PC-3 (cell line): ENCODE results near the gene ECE1. TPM values are rescaled to one million over a fixed set of nuclear protein-coding genes. Genes with fewer than 3 reads are reported as not detected.

Source experiments
- ATAC-seq: fragments of 200-7000 bp; cut with Tn5 transposase; 2 replicates; pipeline ENCODE4 v1.9.1; 2020; ENCODE audit warnings: mild to moderate bottlenecking, moderate library complexity
- BruUV-seq: library from RNA; stranded (reverse); fragments of 400-500 nt; replicated peaks from 2 replicates; lab custom pipeline; 2021; lab: Mats Ljungman, UMichigan
- CTCF ChIA-PET: fragments of 300-600 bp; sonication (Branson Sonifier 250); formaldehyde crosslinking; loops from one replicate; lab custom pipeline; 2022; ENCODE audit warnings: antibody characterized with exemption; lab: Charles Lee
- POLR2A ChIA-PET: fragments of 300-600 bp; sonication (Branson Sonifier 250); formaldehyde crosslinking; loops from one replicate; lab custom pipeline; 2022; ENCODE audit warnings: antibody characterized with exemption; ENCODE audit not compliant: unreplicated experiment; lab: Charles Lee
- DNase-seq: peaks from one replicate; pipeline ENCODE4 v3.0.0-alpha.2; 2015
- H2AFZ ChIP-seq: fragments of 300-600 bp; sonication (generic); 2 replicates; pipeline ENCODE4 v1.6.0; 2016; ENCODE audit warnings: antibody characterized with exemption, low read length
- H3F3A ChIP-seq: fragments of 300-600 bp; sonication (generic); one replicate; pipeline ENCODE4 v1.6.0; 2017; ENCODE audit warnings: antibody characterized with exemption, low read length, control low read depth, mild to moderate bottlenecking; ENCODE audit not compliant: unreplicated experiment
- H3K27ac ChIP-seq: fragments of 300-600 bp; sonication (generic); 2 replicates; pipeline ENCODE4 v1.5.1; 2016; ENCODE audit warnings: mild to moderate bottlenecking, low read length
- H3K27me3 ChIP-seq: fragments of 300-600 bp; sonication (generic); 2 replicates; pipeline ENCODE4 v1.6.1; 2016; ENCODE audit warnings: low read length, mixed read lengths
- H3K36me3 ChIP-seq: fragments of 300-600 bp; sonication (generic); 2 replicates; pipeline ENCODE4 v1.6.1; 2016; ENCODE audit warnings: low read depth, mixed run types, low read length, mixed read lengths
- H3K4me1 ChIP-seq: fragments of 300-600 bp; sonication (generic); 2 replicates; pipeline ENCODE4 v1.5.1; 2016; ENCODE audit warnings: low read length; ENCODE audit not compliant: insufficient read depth
- H3K4me2 ChIP-seq: fragments of 300-600 bp; sonication (generic); 2 replicates; pipeline ENCODE4 v1.6.0; 2016; ENCODE audit warnings: low read length
- H3K4me3 ChIP-seq: fragments of 300-600 bp; sonication (generic); 2 replicates; pipeline ENCODE4 v1.5.1; 2016; ENCODE audit warnings: mild to moderate bottlenecking, low read length, mixed read lengths
- H3K79me2 ChIP-seq: fragments of 300-600 bp; sonication (generic); 2 replicates; pipeline ENCODE4 v1.6.1; 2017; ENCODE audit warnings: low read length, mixed read lengths
- H3K9ac ChIP-seq: fragments of 300-600 bp; sonication (generic); 2 replicates; pipeline ENCODE4 v1.6.0; 2016; ENCODE audit warnings: mild to moderate bottlenecking, low read length
- H3K9me2 ChIP-seq: fragments of 300-600 bp; sonication (generic); replicated peaks from 2 replicates; pipeline ENCODE4 v1.6.1; 2016; ENCODE audit warnings: mixed run types, low read length, mixed read lengths
- H3K9me3 ChIP-seq: fragments of 300-600 bp; sonication (generic); 2 replicates; pipeline ENCODE4 v1.6.1; 2016; ENCODE audit warnings: low read length, mixed read lengths
- H4K20me1 ChIP-seq: fragments of 300-600 bp; sonication (generic); 2 replicates; pipeline ENCODE4 v1.6.1; 2016; ENCODE audit warnings: low read length, mixed read lengths
- CTCF ChIP-seq: fragments of 300-600 bp; sonication (generic); conservative IDR thresholded peaks from 2 replicates; pipeline ENCODE4 v1.5.1; 2017; ENCODE audit warnings: antibody characterized with exemption, low read depth, mild to moderate bottlenecking, low read length
- EZH2 ChIP-seq: fragments of 300-600 bp; sonication (generic); IDR thresholded peaks from one replicate; pipeline ENCODE4 v1.6.1; 2017; ENCODE audit warnings: antibody characterized with exemption, mild to moderate bottlenecking, low read length; ENCODE audit not compliant: unreplicated experiment
- EZH2phosphoT487 ChIP-seq: fragments of 300-600 bp; sonication (generic); IDR thresholded peaks from 2 replicates; pipeline ENCODE4 v1.6.1; 2018; ENCODE audit warnings: mild to moderate bottlenecking, antibody characterized with exemption, low read length, borderline replicate concordance
- intact Hi-C: fragments of 100-400 bp; cut with micrococcal nuclease; formaldehyde crosslinking; loops from 2 replicates; pipeline ENCODE4 v1.9.0; 2023
- total RNA-seq: library from RNA; depleted of rRNA; stranded (reverse); fragments of >200 nt; gene quantifications from 2 replicates; pipeline ENCODE4 v1.2.3, GENCODE V29; 2014

The ECE1 gene
- total RNA-seq, 1 experiment from 2014 or later, result 86.8 TPM

- no TSS peak for BruUV-seq
- Histone ChIP-seq H3K27me3 (no peaks in the 10 kb centered on the region), H2AFZ (no peak overlapping the region), H3K9me3 (no peaks in the 10 kb centered on the region), H3K9ac (no peak overlapping the region), H3K9me2 (no peaks in the 10 kb centered on the region), H3K79me2 (peaks cover 21% of the 10 kb centered on the region), H3F3A (no peaks in the 10 kb centered on the region), H3K4me1 (peaks cover 29% of the 10 kb centered on the region), H3K36me3 (no peaks in the 10 kb centered on the region), H3K4me3 (no peak overlapping the region), H3K4me2 (peak overlapping the region; percentile 95), H3K27ac (no peak overlapping the region), H4K20me1 (no peaks in the 10 kb centered on the region)
- ATAC-seq (no peak), DNase-seq (no peak)
- CTCF ChIA-PET, result interaction anchor here (0.7 to 1.1 kb wide), 2 partner anchors 43 to 99 kb away, joined by 4 to 6 read pairs; no protein-coding TSS in a partner anchor
- intact Hi-C loops, result loop anchor here (5.0 kb wide), 1 partner anchor 41 kb away; no protein-coding TSS in a partner anchor
- TF ChIP-seq EZH2, result no peak
- TF ChIP-seq CTCF, result no peak
- no peak for TF ChIP-seq EZH2phosphoT487
- POLR2A ChIA-PET, result no interaction called here
Measured at GRCh38 chr1:21291184-21291583, 921 bp upstream of the ECE1 start.

- Histone ChIP-seq H3K4me1 (peaks cover 26% of the 10 kb centered on the region), H3K4me2 (peak overlapping the region; percentile 95), H3F3A (no peaks in the 10 kb centered on the region), H3K79me2 (peaks cover 21% of the 10 kb centered on the region), H3K36me3 (no peaks in the 10 kb centered on the region), H4K20me1 (no peaks in the 10 kb centered on the region), H3K4me3 (peak overlapping the region; percentile 85), H3K27ac (no peak overlapping the region), H3K27me3 (no peaks in the 10 kb centered on the region), H3K9me2 (no peaks in the 10 kb centered on the region), H3K9me3 (no peaks in the 10 kb centered on the region), H2AFZ (peak overlapping the region; percentile 68; the same call in 1 of the 2 replicates), H3K9ac (peak overlapping the region; percentile 76)
- ChIA-PET CTCF (interaction anchor here (0.7 to 1.1 kb wide), 2 partner anchors 43 to 100 kb away, joined by 4 to 6 read pairs; no protein-coding TSS in a partner anchor), POLR2A (no interaction called here)
- BruUV-seq, result TSS peak; percentile 73
- peak; percentile 22 for ATAC-seq
- TF ChIP-seq EZH2, result no peak
- TF ChIP-seq CTCF, result no peak
- TF ChIP-seq EZH2phosphoT487, result no peak
- intact Hi-C loops, result loop anchor here (5.0 kb wide), 1 partner anchor 42 kb away; no protein-coding TSS in a partner anchor
- DNase-seq, result no peak
Measured at GRCh38 chr1:21290546-21290944, 282 bp upstream of the ECE1 start.

DNA sequence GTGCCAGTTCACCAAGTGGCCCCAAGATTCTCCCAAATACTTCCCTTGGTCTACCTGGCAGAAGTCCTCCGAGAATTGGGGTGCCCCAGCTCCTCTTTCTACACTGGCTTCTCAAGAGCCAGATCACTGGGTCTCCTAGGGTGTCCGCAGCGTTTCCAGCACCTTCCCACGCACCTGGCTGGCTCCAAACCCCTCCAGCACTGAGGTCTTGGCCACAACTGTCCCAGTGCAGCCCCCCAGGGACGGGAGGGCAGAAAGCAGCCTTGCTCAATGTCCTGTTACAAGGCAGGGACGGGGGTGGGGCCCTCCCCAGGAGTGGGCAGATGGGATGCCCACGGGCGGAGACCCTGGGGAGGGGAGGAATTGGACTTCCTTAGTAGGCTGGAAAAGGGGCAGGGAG lies 1.1 kb downstream of the ECE1 start:
- ChIA-PET CTCF (interaction anchor here (0.7 kb wide), 1 partner anchor 33 kb away, joined by 8 read pairs; no protein-coding TSS in a partner anchor), POLR2A (no interaction called here)
- Histone ChIP-seq H3K4me2 (peak overlapping the region; percentile 95), H3K27ac (no peak overlapping the region), H3K9me3 (no peaks in the 10 kb centered on the region), H3K36me3 (no peaks in the 10 kb centered on the region; the same call in 1 of the 2 replicates), H2AFZ (peak overlapping the region; percentile 77; the same call in 1 of the 2 replicates), H4K20me1 (no peaks in the 10 kb centered on the region), H3F3A (no peaks in the 10 kb centered on the region), H3K9me2 (no peaks in the 10 kb centered on the region), H3K27me3 (no peaks in the 10 kb centered on the region), H3K4me3 (peak overlapping the region; percentile 85), H3K9ac (peak overlapping the region; percentile 52), H3K79me2 (peaks cover 21% of the 10 kb centered on the region), H3K4me1 (peaks cover 12% of the 10 kb centered on the region; the same call in 1 of the 2 replicates)
- no TSS peak for BruUV-seq
- TF ChIP-seq EZH2 (no peak), CTCF (no peak), EZH2phosphoT487 (no peak)
- no peak for ATAC-seq
- DNase-seq, result no peak
- intact Hi-C loops, result no loop called here
